Stimulated activated CD4-positive, alpha-beta T cell treated with anti-CD3 and anti-CD28 coated beads, Interleukin-15, amount 100 ng/mL, for 24 hours (primary cell): Measurements from ENCODE around the gene GDPD5.
A peak's percentile ranks its signal among the peaks of the same experiment; 100 is the strongest.

ENCODE experiments used
- DNase-seq: peaks from one replicate; pipeline ENCODE4 v3.0.0-alpha.2; 2020

Gene GDPD5

GRCh38 chr11:75510004-75510722 lies 15.6 kb downstream of the GDPD5 start:
- DNase-seq: no peak

- no peak for DNase-seq
Measured at GRCh38 chr11:75509020-75509720, 16.6 kb downstream of the GDPD5 start.

GRCh38 chr11:75508051-75508561 lies 17.6 kb downstream of the GDPD5 start:
- peak; percentile 26 for DNase-seq

GRCh38 chr11:75507571-75507970 lies 18.2 kb downstream of the GDPD5 start:
- no peak for DNase-seq

- no peak for DNase-seq
Measured at GRCh38 chr11:75506827-75507226, 18.9 kb downstream of the GDPD5 start.

GRCh38 chr11:75505916-75506692 lies 19.6 kb downstream of the GDPD5 start:
- no peak for DNase-seq

- DNase-seq: no peak
Measured at GRCh38 chr11:75504501-75504900, 21.2 kb downstream of the GDPD5 start.

- DNase-seq: no peak
Measured at GRCh38 chr11:75503531-75504099, 22.1 kb downstream of the GDPD5 start.

- DNase-seq: no peak
Measured at GRCh38 chr11:75502138-75502537, 23.6 kb downstream of the GDPD5 start.

- no peak for DNase-seq
Measured at GRCh38 chr11:75500742-75501141, 25.0 kb downstream of the GDPD5 start.

- DNase-seq: no peak
Measured at GRCh38 chr11:75499423-75500190, 26.1 kb downstream of the GDPD5 start.

GRCh38 chr11:75498556-75499255 lies 27.0 kb downstream of the GDPD5 start:
- no peak for DNase-seq

GRCh38 chr11:75497788-75498409 lies 27.8 kb downstream of the GDPD5 start:
- DNase-seq: no peak

- DNase-seq: no peak
Measured at GRCh38 chr11:75496305-75496752, 29.4 kb downstream of the GDPD5 start.

- no peak for DNase-seq
Measured at GRCh38 chr11:75495749-75496304, 29.9 kb downstream of the GDPD5 start.

GRCh38 chr11:75493626-75494025 lies 32.1 kb downstream of the GDPD5 start:
- DNase-seq: no peak

- peak; percentile 72 for DNase-seq
Measured at GRCh38 chr11:75492181-75492820, 33.4 kb downstream of the GDPD5 start.

- DNase-seq: no peak
Measured at GRCh38 chr11:75491465-75491864, 34.3 kb downstream of the GDPD5 start.

- no peak for DNase-seq
Measured at GRCh38 chr11:75490221-75491181, 35.2 kb downstream of the GDPD5 start.
